Skeletal muscle tissue (tissue), 4 donors: ENCODE data around the gene SNX24. TPM values are rescaled to one million over a fixed set of nuclear protein-coding genes. Genes with fewer than 3 reads are reported as not detected.
"Not testable (repeated sequence)": the region's sequence is repeated elsewhere in the genome, so short reads cannot be mapped to it uniquely, and the experiment has no call there.

ENCODE experiments used
- H3K27ac ChIP-seq: one replicate; pipeline ENCODE4 v1.7.0; 2013; ENCODE audit warnings: mild to moderate bottlenecking, low read depth, low read length, inconsistent platforms
- H3K27me3 ChIP-seq, 3 donors: one replicate each; pipeline ENCODE4 v1.7.0; 2013; ENCODE audit warnings: low read length in 3 of 3; ENCODE audit not compliant: control insufficient read depth in 3 of 3, insufficient read depth in 3 of 3
- H3K36me3 ChIP-seq, 3 donors: one replicate each; pipeline ENCODE4 v1.7.0; 2013; ENCODE audit warnings: low read length in 3 of 3; ENCODE audit not compliant: control insufficient read depth in 3 of 3, insufficient read depth in 3 of 3
- H3K4me1 ChIP-seq, 3 donors: one replicate each; pipeline ENCODE4 v1.7.0; 2013; ENCODE audit warnings: low read length in 3 of 3, mild to moderate bottlenecking in 3 of 3; ENCODE audit not compliant: control insufficient read depth in 3 of 3, insufficient read depth in 3 of 3
- H3K4me3 ChIP-seq, 3 donors: one replicate each; pipeline ENCODE4 v1.7.0; 2013; ENCODE audit warnings: low read length in 3 of 3
- H3K9ac ChIP-seq, 3 donors: one replicate each; pipeline ENCODE4 v1.7.0; 2013; ENCODE audit warnings: low read length in 3 of 3, mild to moderate bottlenecking in 3 of 3, moderate library complexity in 2 of 3, low read depth in 1 of 3
- H3K9me3 ChIP-seq, 3 donors: one replicate each; pipeline ENCODE4 v1.7.0; 2013; ENCODE audit warnings: low read length in 3 of 3; ENCODE audit not compliant: control insufficient read depth in 3 of 3
- total RNA-seq: library from RNA; depleted of rRNA; stranded (reverse); fragments of >200 nt; gene quantifications from one replicate; pipeline ENCODE4 v1.2.3, GENCODE V29; 2014
- donor health status: Osteomylitis.

SNX24 gene
- total RNA-seq, 1 donor from 2014 or later, result 11.5 TPM

DNA sequence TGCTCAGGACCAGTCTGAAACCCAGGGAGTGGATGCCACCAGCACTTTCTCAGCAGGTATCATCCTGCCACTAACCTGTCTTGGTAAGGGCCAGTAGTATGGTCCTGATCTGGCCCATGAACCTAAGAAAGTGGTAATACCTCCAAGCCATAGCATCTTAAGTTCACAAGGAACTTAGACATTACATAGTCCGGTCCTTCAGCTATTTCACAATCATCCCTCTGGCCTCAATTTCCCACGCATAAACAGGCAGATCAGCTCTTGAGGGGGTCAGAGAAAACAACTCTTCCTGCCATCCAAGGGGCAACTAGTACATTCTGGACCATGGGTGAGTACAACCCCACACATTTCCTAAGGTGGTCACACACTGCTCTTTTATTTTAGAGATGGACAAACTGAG is 102.9 kb downstream of the SNX24 start:
- Histone ChIP-seq H3K9me3 (no peaks in the 10 kb centered on the region), H3K4me3 (no peak overlapping the region), H3K27me3 (no peaks in the 10 kb centered on the region), H3K4me1 (no peaks in the 10 kb centered on the region), H3K36me3 (peaks cover 0 to 2% (median 0%) of the 10 kb centered on the region in 3 donors), H3K27ac (no peak overlapping the region), H3K9ac (no peak overlapping the region)

DNA sequence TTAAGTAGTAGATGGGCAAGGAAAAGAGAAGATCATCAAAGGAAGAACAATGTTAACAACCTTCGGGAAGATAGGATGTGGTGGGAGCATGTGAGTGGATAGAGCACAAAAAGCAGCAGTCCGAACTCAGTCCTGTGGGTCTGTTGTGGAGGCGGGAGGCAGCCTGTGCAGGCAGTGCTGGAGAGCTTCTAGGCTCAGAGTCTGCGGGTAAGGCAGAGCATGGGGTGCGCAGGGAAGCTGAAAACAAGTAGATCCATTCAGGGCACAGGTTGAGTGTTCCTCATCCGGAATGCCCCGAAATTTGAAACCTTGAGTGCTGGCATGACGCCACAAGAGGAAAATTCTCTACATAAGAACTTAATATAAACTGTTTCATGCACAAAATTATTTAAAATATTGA is 106.2 kb downstream of the SNX24 start:
- Histone ChIP-seq H3K4me1 (no peaks in the 10 kb centered on the region), H3K27ac (no peak overlapping the region), H3K9me3 (no peaks in the 10 kb centered on the region), H3K27me3 (no peaks in the 10 kb centered on the region), H3K36me3 (peaks cover 0 to 8% (median 0%) of the 10 kb centered on the region in 3 donors), H3K4me3 (no peak overlapping the region), H3K9ac (no peak overlapping the region)

GRCh38 chr5:122954719-122955118 is 109.3 kb downstream of the SNX24 start:
- H3K4me1 ChIP-seq, result no peaks in the 10 kb centered on the region
- no peaks in the 10 kb centered on the region for H3K27me3 ChIP-seq
- H3K36me3 ChIP-seq, result peaks cover 0 to 6% (median 0%) of the 10 kb centered on the region in 3 donors
- no peak overlapping the region for H3K4me3 ChIP-seq
- no peak overlapping the region for H3K9ac ChIP-seq
- H3K9me3 ChIP-seq, result no peaks in the 10 kb centered on the region
- no peak overlapping the region for H3K27ac ChIP-seq

DNA sequence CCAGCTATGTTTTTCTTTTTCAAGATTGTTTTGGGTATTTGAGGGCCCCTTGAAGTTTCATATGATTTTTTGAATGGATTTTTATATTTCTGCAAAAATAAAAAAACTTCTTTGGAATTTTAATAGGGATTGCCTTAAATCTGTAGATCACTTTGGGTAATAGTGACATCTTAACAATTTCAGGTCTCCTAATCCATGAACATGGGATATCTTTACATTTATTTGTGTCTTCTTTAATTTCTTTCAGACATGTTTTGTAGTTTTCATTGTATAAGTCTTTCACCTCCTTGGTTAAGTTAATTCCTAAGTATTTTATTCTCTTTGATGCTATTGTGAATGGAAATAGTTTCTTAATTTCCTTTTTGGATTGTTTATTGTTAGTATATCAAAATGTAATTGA is 112.0 kb downstream of the SNX24 start:
- H3K9ac ChIP-seq, result no peak overlapping the region
- no peaks in the 10 kb centered on the region for H3K9me3 ChIP-seq
- no peaks in the 10 kb centered on the region for H3K4me1 ChIP-seq
- H3K36me3 ChIP-seq, result peaks cover 0 to 6% (median 0%) of the 10 kb centered on the region in 3 donors
- H3K4me3 ChIP-seq, result no peak overlapping the region
- no peak overlapping the region for H3K27ac ChIP-seq
- no peaks in the 10 kb centered on the region for H3K27me3 ChIP-seq

GRCh38 chr5:122959740-122960445 is 114.5 kb downstream of the SNX24 start:
- Histone ChIP-seq H3K36me3 (peaks cover 0 to 6% (median 0%) of the 10 kb centered on the region in 3 donors), H3K9me3 (no peaks in the 10 kb centered on the region), H3K4me3 (no peak overlapping the region), H3K9ac (no peak overlapping the region), H3K27me3 (no peaks in the 10 kb centered on the region), H3K4me1 (no peaks in the 10 kb centered on the region), H3K27ac (no peak overlapping the region)

DNA sequence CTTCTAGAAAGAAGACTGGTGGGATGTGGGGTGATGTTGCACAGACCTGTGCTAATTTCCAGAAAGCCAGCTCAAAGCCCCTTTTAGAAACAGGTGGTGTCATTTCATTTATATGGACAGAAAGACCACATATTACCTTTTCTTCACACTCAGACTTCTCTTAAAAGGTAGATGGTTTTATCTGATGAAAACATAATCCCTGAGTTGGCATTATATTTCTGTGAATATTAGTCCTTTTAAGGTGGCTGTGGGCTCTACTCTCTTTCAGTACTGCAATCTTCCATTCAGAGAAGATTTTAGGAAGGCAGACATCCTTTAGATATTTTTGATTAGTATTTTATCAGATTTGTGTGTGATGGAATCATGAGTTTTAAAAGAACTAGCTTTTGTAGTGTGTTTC is 117.9 kb downstream of the SNX24 start:
- Histone ChIP-seq H3K27me3 (no peaks in the 10 kb centered on the region), H3K9ac (no peak overlapping the region), H3K27ac (no peak overlapping the region), H3K4me3 (no peak overlapping the region), H3K9me3 (no peaks in the 10 kb centered on the region), H3K4me1 (no peaks in the 10 kb centered on the region), H3K36me3 (no peaks in the 10 kb centered on the region)

GRCh38 chr5:122965111-122965510 is 119.7 kb downstream of the SNX24 start:
- H3K27me3 ChIP-seq, result no peaks in the 10 kb centered on the region
- no peaks in the 10 kb centered on the region for H3K4me1 ChIP-seq
- H3K36me3 ChIP-seq, result no peaks in the 10 kb centered on the region
- no peak overlapping the region for H3K27ac ChIP-seq
- no peak overlapping the region for H3K4me3 ChIP-seq
- H3K9ac ChIP-seq, result no peak overlapping the region
- H3K9me3 ChIP-seq, result no peaks in the 10 kb centered on the region

GRCh38 chr5:122967085-122967484 is 121.7 kb downstream of the SNX24 start:
- Histone ChIP-seq H3K27ac (no peak overlapping the region), H3K27me3 (no peaks in the 10 kb centered on the region), H3K36me3 (no peaks in the 10 kb centered on the region), H3K9me3 (no peaks in the 10 kb centered on the region), H3K9ac (no peak overlapping the region), H3K4me3 (no peak overlapping the region), H3K4me1 (no peaks in the 10 kb centered on the region)

GRCh38 chr5:122967625-122968024 is 122.2 kb downstream of the SNX24 start:
- no peaks in the 10 kb centered on the region for H3K9me3 ChIP-seq
- no peak overlapping the region for H3K9ac ChIP-seq
- no peaks in the 10 kb centered on the region for H3K4me1 ChIP-seq
- H3K4me3 ChIP-seq, result no peak overlapping the region
- no peaks in the 10 kb centered on the region for H3K36me3 ChIP-seq
- H3K27me3 ChIP-seq, result no peaks in the 10 kb centered on the region
- H3K27ac ChIP-seq, result no peak overlapping the region

GRCh38 chr5:122968056-122968455 is 122.6 kb downstream of the SNX24 start:
- not testable (repeated sequence) for H3K27ac ChIP-seq, H3K4me1 ChIP-seq, H3K27me3 ChIP-seq, H3K9me3 ChIP-seq, H3K4me3 ChIP-seq, H3K9ac ChIP-seq, H3K36me3 ChIP-seq
